HCT116 (cell line): ENCODE data around the gene TFDP1. TPM values are rescaled to one million over a fixed set of nuclear protein-coding genes. Genes with fewer than 3 reads are reported as not detected.

Source experiments
- ATAC-seq: fragments of 200-7000 bp; cut with Tn5 transposase; 2 replicates; pipeline ENCODE4 v1.9.1; 2020; ENCODE audit warnings: mild to moderate bottlenecking, moderate library complexity
- BruUV-seq: library from RNA; stranded (reverse); fragments of 400-500 nt; replicated peaks from 2 replicates; lab custom pipeline; 2021; lab: Mats Ljungman, UMichigan
- CTCF ChIA-PET: fragments of 300-600 bp; sonication (Branson Sonifier 250); formaldehyde crosslinking; loops from one replicate; lab custom pipeline; 2021; ENCODE audit warnings: antibody characterized with exemption; lab: Charles Lee
- POLR2A ChIA-PET: fragments of 300-600, 350-600 bp; sonication (Branson Sonifier 250); formaldehyde crosslinking; loops from one replicate; lab custom pipeline; 2021; ENCODE audit warnings: antibody characterized with exemption; lab: Charles Lee
- RAD21 ChIA-PET, 2 experiments: fragments of 300-600 bp; sonication (Branson Sonifier 250); formaldehyde crosslinking; loops; one replicate each; lab custom pipeline; 2023; ENCODE audit warnings: low total read pairs in 2 of 2; ENCODE audit not compliant: uncharacterized antibody in 2 of 2, unreplicated experiment in 2 of 2, low non-redundant PET in 1 of 2; lab: Charles Lee
- DNase-seq: peaks from one replicate; pipeline ENCODE4 v3.0.0-alpha.2; 2010; ENCODE audit warnings: low read depth, low spot score
- H2AFZ ChIP-seq: fragments of 200-600 bp; shearing (Covaris generic), sonication (generic); 2 replicates; pipeline ENCODE4 v1.6.1; 2017; ENCODE audit warnings: low read depth, mixed run types, mixed read lengths, antibody characterized with exemption, low read length; ENCODE audit not compliant: poor library complexity, severe bottlenecking
- H3K27ac ChIP-seq: 2 replicates; pipeline ENCODE4 v1.5.1; 2012; ENCODE audit warnings: low read depth, low read length
- H3K27me3 ChIP-seq: fragments of 200-600 bp; sonication (generic); 2 replicates; pipeline ENCODE4 v1.6.1; 2016; ENCODE audit warnings: mixed run types, low read length, mixed read lengths; ENCODE audit not compliant: insufficient read depth
- H3K36me3 ChIP-seq, 2 experiments: fragments of 200-500 bp in 1 of 2; fragments of 200-600 bp in 1 of 2; sonication (Bioruptor generic) in 1 of 2; sonication (generic) in 1 of 2; 2 replicates each; pipeline versions ENCODE4 v1.5.1 to v1.6.1; 2014 to 2016; ENCODE audit warnings: low read length in 2 of 2, inconsistent platforms in 1 of 2, mixed read lengths in 1 of 2, mixed run types in 1 of 2; ENCODE audit not compliant: insufficient read depth in 2 of 2, control insufficient read depth in 1 of 2
- H3K4me1 ChIP-seq, 2 experiments: fragments of 200-600 bp in 1 of 2; sonication (generic) in 1 of 2; 2 replicates each; pipeline versions ENCODE4 v1.5.1 to v1.6.1; 2012 to 2017; ENCODE audit warnings: low read length in 2 of 2, inconsistent platforms in 1 of 2, mild to moderate bottlenecking in 1 of 2, mixed read lengths in 1 of 2, mixed run types in 1 of 2, moderate library complexity in 1 of 2; ENCODE audit not compliant: insufficient read depth in 2 of 2, control insufficient read depth in 1 of 2
- H3K4me2 ChIP-seq: fragments of 200-600 bp; sonication (generic); 2 replicates; pipeline ENCODE4 v1.6.1; 2017; ENCODE audit warnings: mixed run types, low read length, mixed read lengths
- H3K4me3 ChIP-seq, 2 experiments: fragments of 200-600 bp in 1 of 2; sonication (generic) in 1 of 2; replicated peaks in 1 of 2; 2 replicates each; pipeline ENCODE4 v1.5.1; 2011 to 2016; ENCODE audit warnings: low read length in 2 of 2, control low read depth in 1 of 2, low read depth in 1 of 2, mild to moderate bottlenecking in 1 of 2, mixed read lengths in 1 of 2, mixed run types in 1 of 2
- H3K79me2 ChIP-seq: fragments of 200-600 bp; sonication (generic); 2 replicates; pipeline ENCODE4 v1.6.1; 2017; ENCODE audit warnings: mild to moderate bottlenecking, mixed run types, low read length, moderate library complexity, mixed read lengths; ENCODE audit not compliant: insufficient read depth
- H3K9ac ChIP-seq: fragments of 200-600 bp; sonication (generic); 2 replicates; pipeline ENCODE4 v1.6.1; 2016; ENCODE audit warnings: low read length, mixed read lengths
- H3K9me2 ChIP-seq: fragments of 200-600 bp; sonication (generic), shearing (Covaris generic); 2 replicates; pipeline ENCODE4 v1.6.1; 2017; ENCODE audit warnings: mixed run types, mild to moderate bottlenecking, moderate library complexity; ENCODE audit not compliant: insufficient read depth
- H3K9me3 ChIP-seq, 2 experiments: fragments of 200-500 bp in 1 of 2; fragments of 200-600 bp in 1 of 2; sonication (Bioruptor generic) in 1 of 2; sonication (generic) in 1 of 2; 2 replicates each; pipeline ENCODE4 v1.6.1; 2014 to 2017; ENCODE audit warnings: low read length in 2 of 2, mixed read lengths in 2 of 2, inconsistent platforms in 1 of 2, low read depth in 1 of 2, mild to moderate bottlenecking in 1 of 2, mixed run types in 1 of 2, moderate library complexity in 1 of 2; ENCODE audit not compliant: control insufficient read depth in 1 of 2, insufficient read depth in 1 of 2
- H4K20me1 ChIP-seq: fragments of 200-600 bp; sonication (generic), shearing (Covaris generic); 2 replicates; pipeline ENCODE4 v1.6.1; 2017; ENCODE audit warnings: mixed run types, mild to moderate bottlenecking, moderate library complexity; ENCODE audit not compliant: insufficient read depth
- ELF1 ChIP-seq: IDR thresholded peaks from 2 replicates; pipeline ENCODE4 v1.6.1; 2012; ENCODE audit warnings: low read depth, borderline replicate concordance
- POLR2A ChIP-seq: IDR thresholded peaks from 2 replicates; pipeline ENCODE4 v1.7.0; 2011; ENCODE audit warnings: borderline replicate concordance; ENCODE audit not compliant: insufficient read depth, insufficient read length; ENCODE audit errors: extremely low read depth
- POLR2AphosphoS5 ChIP-seq: IDR thresholded peaks from 2 replicates; pipeline ENCODE4 v1.6.1; 2011; ENCODE audit warnings: mild to moderate bottlenecking, low read depth, low read length, moderate library complexity
- SIN3A ChIP-seq: IDR thresholded peaks from 2 replicates; pipeline ENCODE4 v1.6.1; 2012; ENCODE audit warnings: low read depth
- intact Hi-C: fragments of 100-400 bp; cut with micrococcal nuclease; formaldehyde crosslinking; loops from 2 replicates; pipeline ENCODE4 v1.10.0; 2022
- total RNA-seq: library from RNA; stranded (reverse); gene quantifications from one replicate; pipeline ENCODE4 v1.2.1, GENCODE V29; 2021; ENCODE audit not compliant: unreplicated experiment
- TF ChIP-seq, protein P1 (sequence below), 3 experiments: fragments of 200-600 bp in 1 of 3; sonication (generic) in 1 of 3; IDR thresholded peaks in 2 of 3; conservative IDR thresholded peaks in 1 of 3; 2 replicates each; pipeline ENCODE4 v1.5.1; 2012 to 2017; ENCODE audit warnings: low read depth in 2 of 3, low read length in 2 of 3, antibody characterized with exemption in 1 of 3, borderline replicate concordance in 1 of 3, control low read depth in 1 of 3, mild to moderate bottlenecking in 1 of 3, mixed read lengths in 1 of 3, mixed run types in 1 of 3, moderate library complexity in 1 of 3; ENCODE audit not compliant: insufficient read depth in 1 of 3

Gene TFDP1
- total RNA-seq, 1 experiment from 2014 or later, result 169 TPM

DNA sequence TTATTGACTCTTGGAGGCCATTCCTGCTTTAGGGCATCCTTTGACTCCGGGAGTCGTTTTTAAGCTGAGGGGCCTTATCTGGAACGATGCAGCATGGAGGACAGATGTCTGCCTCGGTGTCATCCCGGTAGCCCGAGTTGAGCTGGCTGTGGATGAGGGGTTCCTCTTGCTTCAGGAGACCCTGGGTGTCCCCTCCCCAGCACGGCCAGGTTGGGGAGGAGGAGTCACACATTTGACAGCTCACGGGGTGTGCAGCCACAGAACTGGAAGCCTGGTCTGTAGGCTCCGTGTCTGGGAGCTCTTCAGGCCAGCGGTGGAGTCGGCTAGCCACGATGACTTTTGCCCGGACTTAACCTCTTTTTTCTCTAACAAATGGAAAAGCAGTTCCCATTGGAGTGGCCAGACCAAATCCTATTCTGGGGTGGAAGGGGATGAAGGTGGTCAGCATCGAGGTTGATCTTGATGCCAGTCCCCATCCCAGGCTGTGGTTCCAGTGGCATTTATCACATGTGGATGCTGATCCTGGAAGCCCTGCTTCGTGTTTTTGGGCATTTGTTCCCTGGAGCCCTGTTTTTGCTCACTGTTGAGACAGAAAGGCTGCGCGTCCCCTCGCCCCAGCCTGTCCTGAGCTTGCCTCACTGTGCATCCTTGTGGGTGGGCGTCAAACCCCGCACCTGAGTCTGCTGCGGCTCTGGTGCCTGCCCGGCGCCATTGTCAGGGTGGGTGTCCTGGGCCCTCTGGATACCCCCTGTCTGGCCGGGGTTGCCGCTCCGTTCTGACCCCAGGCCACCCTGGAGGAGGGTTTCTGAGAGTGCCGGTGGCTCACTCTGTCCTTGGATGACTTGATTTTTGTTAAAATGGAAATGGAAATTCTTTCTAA is 12.0 kb downstream of the TFDP1 start:
- Histone ChIP-seq H3K27me3 (no peaks in the 10 kb centered on the region), H3K27ac (no peak overlapping the region), H3K4me3 (no peak overlapping the region), H3K9ac (no peak overlapping the region), H2AFZ (no peak overlapping the region), H3K4me2 (no peak overlapping the region)
- no peak for DNase-seq
- TF ChIP-seq POLR2AphosphoS5 (no peak), POLR2A (no peak), SIN3A (no peak), ELF1 (no peak)
- TF ChIP-seq, protein P1, sequence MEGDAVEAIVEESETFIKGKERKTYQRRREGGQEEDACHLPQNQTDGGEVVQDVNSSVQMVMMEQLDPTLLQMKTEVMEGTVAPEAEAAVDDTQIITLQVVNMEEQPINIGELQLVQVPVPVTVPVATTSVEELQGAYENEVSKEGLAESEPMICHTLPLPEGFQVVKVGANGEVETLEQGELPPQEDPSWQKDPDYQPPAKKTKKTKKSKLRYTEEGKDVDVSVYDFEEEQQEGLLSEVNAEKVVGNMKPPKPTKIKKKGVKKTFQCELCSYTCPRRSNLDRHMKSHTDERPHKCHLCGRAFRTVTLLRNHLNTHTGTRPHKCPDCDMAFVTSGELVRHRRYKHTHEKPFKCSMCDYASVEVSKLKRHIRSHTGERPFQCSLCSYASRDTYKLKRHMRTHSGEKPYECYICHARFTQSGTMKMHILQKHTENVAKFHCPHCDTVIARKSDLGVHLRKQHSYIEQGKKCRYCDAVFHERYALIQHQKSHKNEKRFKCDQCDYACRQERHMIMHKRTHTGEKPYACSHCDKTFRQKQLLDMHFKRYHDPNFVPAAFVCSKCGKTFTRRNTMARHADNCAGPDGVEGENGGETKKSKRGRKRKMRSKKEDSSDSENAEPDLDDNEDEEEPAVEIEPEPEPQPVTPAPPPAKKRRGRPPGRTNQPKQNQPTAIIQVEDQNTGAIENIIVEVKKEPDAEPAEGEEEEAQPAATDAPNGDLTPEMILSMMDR (IDR thresholded peaks at IDR 0.05 in 2 of 3, conservative IDR thresholded peaks at IDR 0.05 in 1 of 3; ENCODE audit: borderline replicate concordance in 1 of 3, insufficient read depth in 1 of 3, low read depth in 2 of 3, low read length in 2 of 3), result no peak
- TF ChIP-seq, all 23 proteins: peak for 0
- POLR2A ChIA-PET, result no interaction called here
- Histone ChIP-seq H3K4me1 (no peaks in the 10 kb centered on the region), H4K20me1 (peaks cover 4% of the 10 kb centered on the region; the same call in 1 of the 2 replicates), H3K9me2 (no peaks in the 10 kb centered on the region), H3K36me3 (peaks cover 13 to 55% of the 10 kb centered on the region in 2 experiments; a peak in 3 of 4 replicates), H3K9me3 (no peaks in the 10 kb centered on the region), H3K79me2 (peaks cover 94% of the 10 kb centered on the region)
- RAD21 ChIA-PET, result no interaction called here
- BruUV-seq, result no TSS peak
- CTCF ChIA-PET, result no interaction called here
- intact Hi-C loops, result no loop called here
- no peak for ATAC-seq
